AG08396 (cell line): ENCODE measurements around the gene TRPM3.

Source experiments
- DNase-seq: peaks from one replicate; pipeline ENCODE4 v3.0.0; 2012; ENCODE audit warnings: low spot score, mixed read lengths

The TRPM3 gene

GRCh38 chr9:70553707-70554673 lies 567.4 kb downstream of the TRPM3 start:
- peak; percentile 44 for DNase-seq

GRCh38 chr9:70552561-70552960 lies 568.9 kb downstream of the TRPM3 start:
- DNase-seq = no peak

DNA sequence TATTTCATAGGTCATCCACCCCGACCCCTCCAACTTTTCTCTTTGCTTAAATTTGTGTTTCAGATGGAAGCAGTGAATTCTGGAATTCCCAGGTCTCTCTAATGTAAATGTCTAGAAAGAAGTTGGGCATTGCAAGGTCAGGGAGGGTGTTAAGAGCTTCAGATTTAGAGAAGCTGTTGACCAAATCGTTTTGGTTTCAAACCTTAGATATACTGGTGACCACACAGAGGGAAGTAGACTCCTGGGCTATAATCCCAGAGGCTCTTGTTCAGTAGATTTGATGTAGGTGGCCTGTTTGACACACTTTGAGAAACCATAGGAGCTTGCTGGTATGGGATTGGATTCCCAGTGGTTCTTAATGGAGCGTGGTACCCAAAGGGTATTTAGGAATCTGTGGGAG lies 569.6 kb downstream of the TRPM3 start:
- DNase-seq = no peak

GRCh38 chr9:70551396-70551795 lies 570.0 kb downstream of the TRPM3 start:
- DNase-seq = no peak

- no peak for DNase-seq
These were observed 571.5 kb downstream of the TRPM3 start for GRCh38 chr9:70549926-70550325.

DNA sequence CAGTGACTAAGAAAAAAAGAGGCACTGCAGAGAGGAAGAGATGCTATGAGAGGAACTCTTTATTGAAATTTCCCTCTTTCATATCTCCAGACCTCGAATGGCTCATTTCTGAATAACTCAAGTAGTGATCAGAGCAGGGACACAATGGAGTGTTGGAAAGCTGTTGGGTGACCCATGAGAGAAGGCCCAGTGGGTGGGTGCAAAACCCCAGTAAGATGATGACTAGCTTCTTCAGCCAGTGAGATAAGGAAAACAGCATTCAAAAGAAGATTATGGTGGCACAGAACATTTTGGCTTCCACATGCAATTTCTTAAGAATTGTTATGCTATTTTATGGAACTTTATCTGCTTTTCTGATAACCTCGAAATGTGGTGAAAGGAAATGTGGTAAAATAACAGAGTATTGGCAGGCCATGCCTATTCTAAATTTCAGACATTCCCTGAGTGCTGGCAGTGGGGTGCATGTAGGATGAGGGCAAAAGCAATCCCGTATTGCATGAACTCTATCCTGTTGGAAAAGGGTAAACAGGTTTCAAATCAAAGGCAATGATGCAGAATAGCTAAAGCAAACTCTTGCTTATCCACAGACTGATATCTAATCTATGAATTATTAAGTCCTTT lies 579.0 kb downstream of the TRPM3 start:
- no peak for DNase-seq

DNA sequence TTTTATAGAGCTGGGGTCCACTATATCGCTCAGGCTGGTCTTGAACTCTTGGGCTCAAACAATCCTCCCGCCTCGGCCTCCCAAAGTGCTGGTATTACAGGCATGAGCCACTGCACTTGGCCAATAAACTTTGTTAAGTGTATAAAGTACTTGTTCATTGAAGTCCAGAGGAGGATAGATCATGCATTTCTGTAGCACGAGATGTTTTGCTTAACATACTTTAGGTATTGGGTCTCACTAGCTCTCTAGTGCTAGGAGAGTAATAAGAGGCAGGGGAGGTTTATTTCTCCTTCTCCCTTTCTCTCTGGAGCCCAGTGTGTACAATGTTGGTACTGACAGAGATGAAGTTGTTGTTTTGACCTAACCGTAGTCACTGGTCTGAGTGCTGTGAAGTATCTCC lies 581.4 kb downstream of the TRPM3 start:
- DNase-seq = no peak

DNA sequence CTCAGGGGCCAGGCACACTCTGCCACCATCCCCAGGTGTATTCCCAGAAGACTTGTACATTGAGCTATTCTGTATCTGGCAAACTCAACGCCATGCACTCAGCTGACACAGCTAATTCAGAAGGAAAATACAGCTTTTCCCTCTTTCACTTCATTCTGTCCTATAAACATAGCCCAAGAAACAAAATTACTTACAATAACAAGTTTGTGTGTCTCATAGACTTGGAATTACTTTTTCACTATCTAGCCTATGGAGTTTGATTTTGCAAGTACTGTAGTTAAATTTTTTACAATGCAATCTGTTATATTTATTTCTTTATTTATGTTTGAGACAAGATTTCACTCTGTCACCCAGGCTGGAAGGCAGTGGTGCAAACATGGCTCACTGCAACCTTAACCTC lies 581.9 kb downstream of the TRPM3 start:
- DNase-seq = peak; percentile 14

- no peak for DNase-seq
These were observed 582.4 kb downstream of the TRPM3 start for GRCh38 chr9:70539001-70539400.

GRCh38 chr9:70537084-70537483 lies 584.3 kb downstream of the TRPM3 start:
- DNase-seq = no peak

- no peak for DNase-seq
These were observed 585.7 kb downstream of the TRPM3 start for GRCh38 chr9:70535546-70536323.

DNA sequence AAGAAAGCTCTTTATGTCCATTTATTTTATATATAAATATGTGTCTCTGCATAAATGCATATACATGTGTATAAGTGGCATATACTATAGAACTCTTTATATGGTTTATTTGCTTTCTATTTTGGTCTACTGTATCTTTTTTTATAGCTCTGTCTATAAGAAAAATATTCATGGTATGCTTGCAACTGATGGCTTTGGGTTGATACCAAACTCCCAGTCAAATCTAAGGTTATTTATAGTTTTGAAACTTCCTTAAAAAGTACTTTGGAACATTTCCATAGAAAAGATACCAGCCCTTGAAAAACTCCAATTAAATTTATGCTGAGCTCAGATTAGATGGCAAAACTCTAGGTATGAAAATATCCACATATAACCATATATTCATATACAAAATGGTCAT lies 587.0 kb downstream of the TRPM3 start:
- DNase-seq = no peak

DNA sequence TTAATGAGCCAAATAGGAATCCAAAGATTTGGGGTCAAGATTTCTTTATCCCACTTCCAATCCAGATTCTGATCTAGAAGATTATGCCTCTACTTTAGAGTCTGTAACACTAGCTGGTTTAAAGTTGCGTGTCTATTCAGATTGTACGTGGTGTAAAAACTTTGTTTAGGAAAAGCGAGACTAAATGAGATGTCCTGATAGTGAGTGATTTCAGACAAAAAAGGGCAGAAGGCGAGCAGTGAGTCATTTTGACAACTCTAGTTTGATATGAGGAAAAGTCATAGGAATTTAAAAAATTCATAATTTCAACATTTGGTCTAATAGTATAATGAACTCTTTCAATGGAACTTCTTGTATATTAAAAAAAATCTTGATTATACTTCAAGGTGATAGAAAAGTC lies 587.4 kb downstream of the TRPM3 start:
- DNase-seq = no peak

GRCh38 chr9:70533492-70533891 lies 587.9 kb downstream of the TRPM3 start:
- DNase-seq = no peak

DNA sequence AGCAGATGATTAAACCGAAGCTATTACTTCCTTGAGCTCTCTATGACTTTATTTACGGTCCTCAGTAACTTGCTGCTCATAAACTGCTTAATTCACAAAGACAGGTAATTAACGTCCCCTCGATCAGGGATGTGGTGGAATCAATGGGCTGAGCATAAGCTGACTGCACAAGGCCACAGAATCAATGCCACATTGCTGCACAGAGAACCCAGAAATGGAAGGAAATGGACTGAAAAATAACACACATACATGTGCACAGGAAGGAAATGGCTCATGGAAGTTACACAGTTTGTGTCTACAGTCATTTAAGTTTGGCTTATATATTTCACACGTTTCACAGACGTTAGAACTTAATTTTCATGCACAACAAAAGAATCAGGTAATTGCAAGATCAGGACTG lies 588.7 kb downstream of the TRPM3 start:
- DNase-seq = no peak

- no peak for DNase-seq
These were observed 590.1 kb downstream of the TRPM3 start for GRCh38 chr9:70531311-70531710.

- no peak for DNase-seq
These were observed 590.7 kb downstream of the TRPM3 start for GRCh38 chr9:70530716-70531115.

GRCh38 chr9:70529833-70530232 lies 591.6 kb downstream of the TRPM3 start:
- DNase-seq = no peak

- DNase-seq = no peak
These were observed 592.0 kb downstream of the TRPM3 start for GRCh38 chr9:70529377-70529776.

DNA sequence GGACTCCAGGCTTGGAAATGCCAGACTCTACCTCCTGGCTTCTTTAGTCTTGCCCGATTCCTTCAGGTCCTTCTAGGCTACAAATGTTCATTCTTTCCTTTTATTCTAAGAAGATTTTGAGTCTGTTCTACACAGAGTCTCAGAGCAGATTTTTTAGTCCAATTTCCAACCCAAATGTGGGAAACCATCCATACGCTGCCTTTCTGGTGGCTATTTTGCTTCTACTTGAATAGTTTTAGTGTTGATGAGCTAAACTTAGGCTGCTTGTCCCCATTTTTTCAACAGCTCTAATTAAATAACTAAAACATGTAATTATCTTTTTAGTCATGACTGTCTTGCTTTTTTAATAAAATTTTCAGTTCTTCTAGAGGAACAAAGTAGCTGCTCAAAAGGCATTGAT lies 594.5 kb downstream of the TRPM3 start:
- DNase-seq = no peak

DNA sequence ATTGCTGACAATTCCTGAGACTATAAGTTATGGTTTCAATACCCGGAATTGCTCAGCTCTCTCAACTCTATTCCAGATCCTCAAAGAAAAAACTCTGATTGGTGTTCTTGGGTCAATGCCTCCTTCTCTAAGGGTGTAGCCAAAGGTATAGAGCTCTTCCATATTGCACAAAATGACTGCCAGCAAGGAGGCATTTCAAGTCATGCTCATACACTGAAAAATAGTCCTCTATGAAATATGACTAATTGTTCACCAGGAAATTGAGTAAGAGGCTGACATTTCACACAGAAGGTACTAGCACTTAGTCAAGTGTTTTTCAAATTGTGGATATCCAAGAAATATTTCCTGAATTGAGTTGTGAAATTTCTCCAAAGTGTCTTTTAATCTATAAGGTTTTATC lies 595.9 kb downstream of the TRPM3 start:
- no peak for DNase-seq

GRCh38 chr9:70519912-70520724 lies 601.3 kb downstream of the TRPM3 start:
- DNase-seq = no peak
